Skeletal muscle cell (primary cell): ENCODE data around the gene RPP38.

Experiments used
- DNase-seq: peaks from one replicate; pipeline ENCODE4 v3.0.0-alpha.2; 2010; ENCODE audit warnings: low read depth
- H3K4me3 ChIP-seq: 2 replicates; pipeline ENCODE4 v1.5.1; 2011; ENCODE audit warnings: low read depth, mild to moderate bottlenecking, control low read depth, low read length, moderate library complexity

Gene RPP38

GRCh38 chr10:15147594-15148392, 50.6 kb downstream of the RPP38 start:
- no peak overlapping the region for H3K4me3 ChIP-seq
- no peak for DNase-seq

- no peak for DNase-seq
- H3K4me3 ChIP-seq, result no peak overlapping the region
Measured at GRCh38 chr10:15149042-15149771, 52.1 kb downstream of the RPP38 start.

- H3K4me3 ChIP-seq, result no peak overlapping the region
- no peak for DNase-seq
Measured at GRCh38 chr10:15150563-15150962, 53.4 kb downstream of the RPP38 start.

- no peak overlapping the region for H3K4me3 ChIP-seq
- no peak for DNase-seq
Measured at GRCh38 chr10:15152556-15152955, 55.4 kb downstream of the RPP38 start.
